H1 (cell line): ENCODE results near the gene ZNF423. TPM values are rescaled to one million over a fixed set of nuclear protein-coding genes. Genes with fewer than 3 reads are reported as not detected.

Source experiments
- E2F6 ChIP-seq: IDR thresholded peaks from 2 replicates; pipeline ENCODE4 v1.6.1; 2012; ENCODE audit warnings: inconsistent platforms
- EZH2 ChIP-seq: fragments of 200-600 bp; sonication (generic); IDR thresholded peaks from 2 replicates; pipeline ENCODE4 v1.7.1; 2012; ENCODE audit warnings: low read depth, mild to moderate bottlenecking, moderate library complexity, low read length, inconsistent platforms; ENCODE audit not compliant: severe bottlenecking
- JUN ChIP-seq: IDR thresholded peaks from 2 replicates; pipeline ENCODE4 v1.6.1; 2011; ENCODE audit warnings: low read depth, mild to moderate bottlenecking, improper control_type of control experiment, low read length
- KDM5A ChIP-seq: fragments of 200-600 bp; IDR thresholded peaks from 2 replicates; pipeline ENCODE4 v1.7.1; 2012; ENCODE audit warnings: mild to moderate bottlenecking, low read length, inconsistent platforms, mixed read lengths
- MAFK ChIP-seq: IDR thresholded peaks from 2 replicates; pipeline ENCODE4 v1.6.1; 2012; ENCODE audit warnings: low read depth, mild to moderate bottlenecking, improper control_type of control experiment, low read length
- PHF8 ChIP-seq: fragments of 200-600 bp; sonication (generic); conservative IDR thresholded peaks from 2 replicates; pipeline ENCODE4 v1.7.1; 2012; ENCODE audit warnings: low read depth, mild to moderate bottlenecking, inconsistent platforms, low read length, moderate library complexity
- RAD21 ChIP-seq, 2 experiments: IDR thresholded peaks in 1 of 2; conservative IDR thresholded peaks in 1 of 2; 2 replicates each; pipeline ENCODE4 v1.6.1; 2011; ENCODE audit warnings: low read depth in 2 of 2, low read length in 2 of 2, improper control_type of control experiment in 1 of 2, inconsistent platforms in 1 of 2, mild to moderate bottlenecking in 1 of 2, moderate library complexity in 1 of 2
- RXRA ChIP-seq: IDR thresholded peaks from 2 replicates; pipeline ENCODE4 v1.6.1; 2011; ENCODE audit warnings: low read depth, mild to moderate bottlenecking, low read length, moderate library complexity; ENCODE audit not compliant: insufficient read depth
- SRF ChIP-seq: IDR thresholded peaks from 2 replicates; pipeline ENCODE4 v1.6.1; 2011; ENCODE audit warnings: mild to moderate bottlenecking, low read depth, low read length, moderate library complexity
- polyA plus RNA-seq, 7 experiments: library from polyadenylated mRNA; depleted of rRNA in 3 of 7; stranded (reverse) in 5 of 7; unstranded in 2 of 7; fragments of >200 nt in 5 of 7; fragments of 200-250 nt in 2 of 7; gene quantifications; 1 replicate in 5 of 7; 2 replicates in 1 of 7; 4 replicates in 1 of 7; pipeline versions ENCODE4 v1.2.1 to v1.2.3, GENCODE V29; 2011 to 2013; ENCODE audit warnings: missing spikeins in 2 of 7, mixed read lengths in 2 of 7
- total RNA-seq: library from RNA; stranded (reverse); fragmentation: NEBNext Ultra II Directional; extraction: Animal tissue kit (Norgen Biotek cat#: 25700); gene quantifications from 2 replicates; pipeline ENCODE4 v1.2.1, GENCODE V29; 2021
- TF ChIP-seq, protein P1 (sequence below): IDR thresholded peaks from 2 replicates; pipeline ENCODE4 v1.6.1; 2012; ENCODE audit warnings: low read length, inconsistent platforms

ZNF423 gene
- total and polyA plus RNA-seq, 2 of the 8 experiments (the other 6 are each of a cell fraction or from before 2014, with no cell fraction given), result 38.2 to 52.3 TPM

DNA sequence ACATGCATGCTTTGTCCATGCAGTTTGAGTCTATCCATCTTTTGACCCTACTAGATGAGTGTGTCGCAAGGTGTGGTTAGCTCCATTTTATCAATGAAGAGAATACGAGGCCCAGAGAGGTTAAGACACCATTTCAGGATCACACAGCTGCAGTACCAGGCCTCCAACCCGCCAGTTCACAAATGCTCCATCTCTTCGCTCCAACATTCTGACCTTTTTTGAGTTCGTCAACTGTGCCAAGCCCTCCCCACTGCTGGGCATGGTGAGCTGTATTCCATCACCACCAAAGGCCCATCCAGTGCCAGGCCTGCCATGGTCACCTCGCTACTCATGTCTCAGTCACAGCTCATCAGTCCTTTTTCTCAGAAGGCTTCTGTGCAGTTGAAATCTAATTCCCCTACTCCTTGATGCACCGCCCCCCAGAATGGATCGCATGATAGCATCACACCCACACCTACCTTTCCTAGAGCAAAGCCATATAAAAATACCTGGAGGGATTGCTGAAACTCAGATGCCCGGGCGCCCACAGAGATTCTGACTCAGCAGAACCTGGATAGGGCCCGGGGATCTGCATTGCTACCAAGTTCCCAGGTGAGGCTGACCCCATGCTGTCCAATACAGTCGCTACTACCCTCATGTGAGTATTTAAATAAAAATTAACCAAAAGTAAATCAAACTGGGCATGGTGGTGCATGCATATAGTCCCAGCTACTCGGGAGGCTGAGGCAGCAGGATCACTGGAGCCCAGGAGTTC lies 38.0 kb downstream of the ZNF423 start (continued):
- TF ChIP-seq SRF (no peak), E2F6 (no peak), RAD21 (IDR thresholded peaks at IDR 0.05 in 1 of 2, conservative IDR thresholded peaks at IDR 0.05 in 1 of 2; ENCODE audit: low read depth in 2 of 2, low read length in 2 of 2) (no peak), JUN (no peak), RXRA (no peak), PHF8 (no peak), EZH2 (no peak), MAFK (peak; percentile 66; the same call in 1 of the 2 replicates), KDM5A (no peak)
- TF ChIP-seq, protein P1, sequence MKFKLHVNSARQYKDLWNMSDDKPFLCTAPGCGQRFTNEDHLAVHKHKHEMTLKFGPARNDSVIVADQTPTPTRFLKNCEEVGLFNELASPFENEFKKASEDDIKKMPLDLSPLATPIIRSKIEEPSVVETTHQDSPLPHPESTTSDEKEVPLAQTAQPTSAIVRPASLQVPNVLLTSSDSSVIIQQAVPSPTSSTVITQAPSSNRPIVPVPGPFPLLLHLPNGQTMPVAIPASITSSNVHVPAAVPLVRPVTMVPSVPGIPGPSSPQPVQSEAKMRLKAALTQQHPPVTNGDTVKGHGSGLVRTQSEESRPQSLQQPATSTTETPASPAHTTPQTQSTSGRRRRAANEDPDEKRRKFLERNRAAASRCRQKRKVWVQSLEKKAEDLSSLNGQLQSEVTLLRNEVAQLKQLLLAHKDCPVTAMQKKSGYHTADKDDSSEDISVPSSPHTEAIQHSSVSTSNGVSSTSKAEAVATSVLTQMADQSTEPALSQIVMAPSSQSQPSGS, result no peak
